Spleen (tissue), 11 donors: ENCODE results near the gene ZNF319. TPM values are rescaled to one million over a fixed set of nuclear protein-coding genes. Genes with fewer than 3 reads are reported as not detected.

Experiments used
- DNase-seq: peaks from one replicate; pipeline ENCODE4 v3.0.0-alpha.2; 2020
- H3K27ac ChIP-seq, 8 donors: fragments of 200-600 bp; sonication (generic) in 7 of 8; 1 replicate in 4 of 8; 2 replicates in 4 of 8; pipeline versions ENCODE4 v1.5.0 to v1.8.0; 2016 to 2021; ENCODE audit warnings: inconsistent platforms in 4 of 8, mild to moderate bottlenecking in 4 of 8, moderate library complexity in 1 of 8
- H3K27me3 ChIP-seq, 7 donors: fragments of 200-600 bp; sonication (generic) in 6 of 7; replicated peaks in 1 of 7; 1 replicate in 4 of 7; 2 replicates in 3 of 7; pipeline versions ENCODE4 v1.5.0 to v1.8.0; 2016 to 2021; ENCODE audit warnings: inconsistent platforms in 3 of 7, mild to moderate bottlenecking in 1 of 7
- H3K36me3 ChIP-seq, 6 donors: fragments of 200-600 bp; sonication (generic) in 5 of 6; 1 replicate in 4 of 6; 2 replicates in 2 of 6; pipeline versions ENCODE4 v1.5.0 to v1.8.0; 2016 to 2021; ENCODE audit warnings: inconsistent platforms in 2 of 6
- H3K4me1 ChIP-seq, 6 donors: fragments of 200-600 bp; sonication (generic) in 5 of 6; 1 replicate in 3 of 6; 2 replicates in 3 of 6; pipeline versions ENCODE4 v1.5.0 to v1.8.0; 2016 to 2021; ENCODE audit warnings: inconsistent platforms in 3 of 6
- H3K4me3 ChIP-seq, 8 donors: fragments of 200-600 bp; sonication (generic) in 7 of 8; 1 replicate in 4 of 8; 2 replicates in 4 of 8; pipeline versions ENCODE4 v1.5.0 to v1.8.0; 2016 to 2021; ENCODE audit warnings: inconsistent platforms in 4 of 8, mild to moderate bottlenecking in 4 of 8, moderate library complexity in 2 of 8
- H3K9me3 ChIP-seq, 8 donors: fragments of 200-600 bp; sonication (generic) in 7 of 8; 1 replicate in 4 of 8; 2 replicates in 4 of 8; pipeline versions ENCODE4 v1.5.0 to v1.8.0; 2016 to 2021; ENCODE audit warnings: inconsistent platforms in 4 of 8
- CTCF ChIP-seq, 11 experiments: fragments of 200-600 bp in 7 of 11; fragments of 450-650 bp in 4 of 11; sonication (generic) in 4 of 11; IDR thresholded peaks in 8 of 11; conservative IDR thresholded peaks in 3 of 11; 1 replicate in 7 of 11; 2 replicates in 4 of 11; pipeline versions ENCODE4 v1.4.0 to v1.8.0; 2016 to 2021; ENCODE audit warnings: antibody characterized with exemption in 11 of 11, inconsistent platforms in 4 of 11, mild to moderate bottlenecking in 1 of 11
- POLR2A ChIP-seq, 3 donors: fragments of 450-650 bp; IDR thresholded peaks; one replicate each; pipeline ENCODE4 v1.5.1; 2017; ENCODE audit warnings: antibody characterized with exemption in 3 of 3, mild to moderate bottlenecking in 1 of 3
- POLR2AphosphoS5 ChIP-seq, 3 donors: sonication (generic); formaldehyde crosslinking; IDR thresholded peaks; one replicate each; pipeline ENCODE4 v1.5.1; 2017; ENCODE audit warnings: antibody characterized with exemption in 3 of 3
- WGBS, 5 donors: extraction: QIAGEN DNeasy Blood & Tissue Kit in 3 of 5; methylation state at CpG; one replicate each; pipeline versions ENCODE4 v1.1.5 to v1.1.7; 2013 to 2018; 5-methylcytosine and 5-hydroxymethylcytosine counted together
- intact Hi-C: fragments of 100-400 bp; cut with DNase I; formaldehyde crosslinking; loops from one replicate; pipeline ENCODE4 v1.15.0; 2023; ENCODE audit warnings: low total_unique reads
- polyA plus RNA-seq, 3 donors: library from polyadenylated mRNA; stranded (reverse); fragments of 200-250 nt; gene quantifications; one replicate each; pipeline ENCODE4 v1.2.1, GENCODE V29; 2013
- total RNA-seq, 7 donors: library from RNA; depleted of rRNA in 3 of 7; stranded (reverse); fragments of >200 nt in 3 of 7; fragmentation: NEBNext Ultra II Directional in 4 of 7; extraction: Animal tissue kit (Norgen Biotek cat#: 25700) in 4 of 7; gene quantifications; one replicate each; pipeline versions ENCODE4 v1.1.0 to v1.2.1, GENCODE V29; 2016 to 2021
- donor health status: healthy with polysubstance abuse.
- donor health status: DM: no; HTN: no; CAD: no; lungs with moderate emphysema.
- donor health status: DM: no; HTN: no; CAD: no.
- donor health status: Bipolar disorder and iron deficiency.
- donor health status: healthy.
- donor health status: DM: no; HTN: no; CAD: no.
- donor health status: DM: yes; HTN: yes; CAD: no.

ZNF319 gene
- total and polyA plus RNA-seq, 10 donors, result 3.0 to 23.4 (median 16.1) TPM

GRCh38 chr16:57948027-57948426 lies 52.4 kb downstream of the ZNF319 start:
- no peak overlapping the region for H3K27ac ChIP-seq
- H3K27me3 ChIP-seq, result peaks cover 0 to 19% (median 4%) of the 10 kb centered on the region in 7 donors
- no peak overlapping the region for H3K4me3 ChIP-seq
- TF ChIP-seq POLR2AphosphoS5 (IDR thresholded peaks at IDR 0.05) (no peak), POLR2A (IDR thresholded peaks at IDR 0.05) (no peak), CTCF (IDR thresholded peaks at IDR 0.05 in 8 of 11, conservative IDR thresholded peaks at IDR 0.05 in 3 of 11) (no peak)
- H3K9me3 ChIP-seq, result peaks cover 0 to 5% (median 0%) of the 10 kb centered on the region in 8 donors
- WGBS, 5 donors, result 81 to 91% (median 88%) methylated on average over 5 of the region's 5 CpGs
- intact Hi-C loops, result no loop called here
- no peaks in the 10 kb centered on the region for H3K36me3 ChIP-seq
- DNase-seq, result no peak
- no peaks in the 10 kb centered on the region for H3K4me1 ChIP-seq

- no peak for DNase-seq
- no peak overlapping the region for H3K4me3 ChIP-seq
- intact Hi-C loops, result no loop called here
- H3K4me1 ChIP-seq, result no peaks in the 10 kb centered on the region
- no peak overlapping the region for H3K27ac ChIP-seq
- TF ChIP-seq POLR2AphosphoS5 (IDR thresholded peaks at IDR 0.05) (no peak), POLR2A (IDR thresholded peaks at IDR 0.05) (no peak), CTCF (IDR thresholded peaks at IDR 0.05 in 8 of 11, conservative IDR thresholded peaks at IDR 0.05 in 3 of 11) (no peak)
- no peaks in the 10 kb centered on the region for H3K36me3 ChIP-seq
- H3K27me3 ChIP-seq, result peaks cover 0 to 15% (median 4%) of the 10 kb centered on the region in 7 donors
- peaks cover 0 to 5% (median 0%) of the 10 kb centered on the region in 8 donors for H3K9me3 ChIP-seq
- 72 to 88% (median 78%) methylated on average over 2 of the region's 2 CpGs for WGBS, 5 donors
These were observed 53.2 kb downstream of the ZNF319 start for GRCh38 chr16:57947261-57947660.

- Histone ChIP-seq H3K27ac (no peak overlapping the region), H3K27me3 (peaks cover 0 to 12% (median 4%) of the 10 kb centered on the region in 7 donors), H3K4me3 (no peak overlapping the region), H3K4me1 (no peaks in the 10 kb centered on the region), H3K36me3 (no peaks in the 10 kb centered on the region), H3K9me3 (peaks cover 0 to 5% (median 0%) of the 10 kb centered on the region in 8 donors)
- WGBS, 5 donors, result 85 to 91% (median 91%) methylated on average over 8 to 13 of the region's 13 CpGs
- TF ChIP-seq POLR2A (IDR thresholded peaks at IDR 0.05), result no peak
- TF ChIP-seq CTCF (IDR thresholded peaks at IDR 0.05 in 8 of 11, conservative IDR thresholded peaks at IDR 0.05 in 3 of 11), result no peak
- TF ChIP-seq POLR2AphosphoS5 (IDR thresholded peaks at IDR 0.05), result no peak
- intact Hi-C loops, result no loop called here
- DNase-seq, result no peak
These were observed 54.2 kb downstream of the ZNF319 start for GRCh38 chr16:57946181-57946801.

- Histone ChIP-seq H3K4me3 (no peak overlapping the region), H3K4me1 (no peaks in the 10 kb centered on the region), H3K27ac (no peak overlapping the region), H3K9me3 (peaks cover 0 to 5% (median 0%) of the 10 kb centered on the region in 8 donors), H3K36me3 (no peaks in the 10 kb centered on the region), H3K27me3 (peaks cover 0 to 17% (median 4%) of the 10 kb centered on the region in 7 donors)
- 57 to 80% (median 65%) methylated on average over 7 of the region's 7 CpGs for WGBS, 5 donors
- TF ChIP-seq CTCF (IDR thresholded peaks at IDR 0.05 in 8 of 11, conservative IDR thresholded peaks at IDR 0.05 in 3 of 11) (no peak), POLR2AphosphoS5 (IDR thresholded peaks at IDR 0.05) (no peak), POLR2A (IDR thresholded peaks at IDR 0.05) (no peak)
- DNase-seq, result no peak
- intact Hi-C loops, result no loop called here
These were observed 54.7 kb downstream of the ZNF319 start for GRCh38 chr16:57945740-57946138.
